Measurements from ENCODE around the gene EHMT2. TPM values are rescaled to one million over a fixed set of nuclear protein-coding genes. Genes with fewer than 3 reads are reported as not detected.
A peak's percentile ranks its signal among the peaks of the same experiment; 100 is the strongest.

The EHMT2 gene
- total RNA-seq, 4 donors from 2014 or later = 17.4 to 25.9 (median 20.0) TPM

GRCh38 chr6:31927863-31928671 lies 30.6 kb upstream of the EHMT2 start:
- TF ChIP-seq CTCF (IDR thresholded peaks at IDR 0.05) = no peak
- DNase-seq (ENCODE audit: low spot score) (no peak), ATAC-seq (ENCODE audit: low FRiP score) (peak; percentile 46)

- DNase-seq (ENCODE audit: low spot score) = no peak
- no peak for TF ChIP-seq CTCF (IDR thresholded peaks at IDR 0.05)
- ATAC-seq (ENCODE audit: low FRiP score) = peak; percentile 72
Measured at GRCh38 chr6:31927242-31927862, 29.9 kb upstream of the EHMT2 start, which contains the start of gene C2. Gene C2, plus strand, starts transcription at chr6:31927717. Its CDS starts 36 bp downstream, at chr6:31927753.

GRCh38 chr6:31922942-31923341 lies 25.4 kb upstream of the EHMT2 start:
- ATAC-seq (ENCODE audit: low FRiP score) (no peak), DNase-seq (ENCODE audit: low spot score) (no peak)
- no peak for TF ChIP-seq CTCF (IDR thresholded peaks at IDR 0.05)

GRCh38 chr6:31920811-31921210 lies 23.3 kb upstream of the EHMT2 start:
- DNase-seq (ENCODE audit: low spot score) (no peak), ATAC-seq (ENCODE audit: low FRiP score) (peak; percentile 55)
- TF ChIP-seq CTCF (IDR thresholded peaks at IDR 0.05) = no peak

- TF ChIP-seq CTCF (IDR thresholded peaks at IDR 0.05) = no peak
- DNase-seq (ENCODE audit: low spot score) (no peak), ATAC-seq (ENCODE audit: low FRiP score) (no peak)
Measured at GRCh38 chr6:31919624-31920303, 22.3 kb upstream of the EHMT2 start.

GRCh38 chr6:31918069-31918720 lies 20.7 kb upstream of the EHMT2 start:
- no peak for ATAC-seq (ENCODE audit: low FRiP score)
- no peak for DNase-seq (ENCODE audit: low spot score)
- TF ChIP-seq CTCF (IDR thresholded peaks at IDR 0.05) = no peak
